A549 treated with AZD2906 at 1 μM for 4 hours (cell line): ENCODE data around the gene MMP8. TPM values are rescaled to one million over a fixed set of nuclear protein-coding genes. Genes with fewer than 3 reads are reported as not detected.

ENCODE experiments used
- total RNA-seq: library from RNA; stranded (reverse); fragments of 200-300 nt; extraction: Qiagen RNA extraction; gene quantifications from 5 replicates; pipeline ENCODE4 v1.2.3, GENCODE V29; 2022

The MMP8 gene, protein sequence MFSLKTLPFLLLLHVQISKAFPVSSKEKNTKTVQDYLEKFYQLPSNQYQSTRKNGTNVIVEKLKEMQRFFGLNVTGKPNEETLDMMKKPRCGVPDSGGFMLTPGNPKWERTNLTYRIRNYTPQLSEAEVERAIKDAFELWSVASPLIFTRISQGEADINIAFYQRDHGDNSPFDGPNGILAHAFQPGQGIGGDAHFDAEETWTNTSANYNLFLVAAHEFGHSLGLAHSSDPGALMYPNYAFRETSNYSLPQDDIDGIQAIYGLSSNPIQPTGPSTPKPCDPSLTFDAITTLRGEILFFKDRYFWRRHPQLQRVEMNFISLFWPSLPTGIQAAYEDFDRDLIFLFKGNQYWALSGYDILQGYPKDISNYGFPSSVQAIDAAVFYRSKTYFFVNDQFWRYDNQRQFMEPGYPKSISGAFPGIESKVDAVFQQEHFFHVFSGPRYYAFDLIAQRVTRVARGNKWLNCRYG
- not detected in 5 replicates for total RNA-seq

DNA sequence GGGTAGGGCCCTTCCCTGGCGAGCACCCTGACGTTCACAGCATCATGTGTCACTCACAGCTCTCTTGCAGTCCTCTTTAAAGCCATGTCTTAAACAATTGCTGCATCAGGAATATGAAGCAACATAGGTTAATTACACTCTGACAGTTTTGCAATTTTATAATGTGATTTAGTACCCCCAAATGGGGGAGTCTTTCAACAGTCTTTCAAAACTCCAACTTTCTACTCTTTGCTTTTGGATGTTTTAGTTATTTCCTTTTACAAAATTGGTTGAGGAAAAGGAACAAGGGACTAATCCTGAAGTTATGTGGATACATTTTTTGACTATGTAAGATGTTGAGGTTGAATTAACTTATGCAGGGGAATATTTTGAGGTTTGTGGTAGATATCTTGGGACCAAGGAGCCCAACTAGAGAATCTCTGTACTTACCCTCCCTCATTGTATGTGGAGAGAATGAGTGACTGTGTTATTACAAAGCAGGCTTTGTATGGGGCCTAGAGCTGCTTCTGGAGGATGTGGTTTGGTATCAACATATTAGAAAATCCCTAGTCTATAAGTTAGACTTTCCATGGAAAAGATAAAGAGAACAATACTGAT is at the start of gene MMP8:
MMP8 (minus strand) TSS at position 51 of the 597 bp plus-strand sequence. CDS start 99 bp downstream, outside the sequence.

DNA sequence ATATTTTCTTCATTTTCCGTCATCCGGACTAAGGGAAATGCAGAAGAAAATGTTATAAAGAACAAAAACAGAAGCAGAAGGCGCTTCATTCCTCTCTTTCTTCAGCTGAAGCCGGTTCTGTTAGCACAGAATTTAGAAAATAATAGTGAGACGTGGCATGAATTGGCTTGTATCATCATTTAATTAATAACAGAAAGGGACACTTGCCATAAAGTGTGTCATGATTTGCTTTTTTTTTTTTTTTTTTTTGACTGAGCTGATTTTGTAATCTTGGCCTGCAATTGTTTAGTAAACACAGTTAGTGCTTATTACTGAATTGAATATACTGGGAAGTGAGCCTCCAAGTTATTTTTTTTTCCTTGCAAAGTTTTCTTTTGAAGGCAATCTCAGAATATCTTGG is 19.1 kb downstream of the MMP8 start, which contains the start of gene MMP27:
MMP27 (minus strand) TSS at position 144 of the 400 bp plus-strand sequence; CDS start at position 89, 55 bp downstream.

Other genes starting within 250 kb of the MMP8 start
- 20.6 to 32.5 TPM (median 23.4 TPM) in 5 replicates for gene MMP7, start 194.2 kb downstream of the MMP8 start, total RNA-seq
- gene MMP20, start 99.6 kb downstream of the MMP8 start, total RNA-seq: 0.07 TPM in 1 of 5 replicates, not detected in the others
- not detected in 5 replicates for gene MMP27, start 19.2 kb downstream of the MMP8 start, total RNA-seq
- gene MMP10, start 55.7 kb upstream of the MMP8 start, total RNA-seq: 0.54 to 2.5 TPM (median 0.72 TPM) in 5 replicates
- 0.68 to 1.6 TPM (median 0.73 TPM) in 5 replicates for gene MMP1, start 73.2 kb upstream of the MMP8 start, total RNA-seq
- 0.07 to 0.27 TPM (median 0.09 TPM) in 3 of 5 replicates, not detected in the others for gene MMP3, start 118.7 kb upstream of the MMP8 start, total RNA-seq
- 0.05 to 0.08 TPM (median 0.06 TPM) in 4 of 5 replicates, not detected in the other for gene MMP12, start 150.0 kb upstream of the MMP8 start, total RNA-seq
- 0.04 to 0.08 TPM in 2 of 5 replicates, not detected in the others for gene MMP13, start 230.8 kb upstream of the MMP8 start, total RNA-seq